HEK293 (cell line): ENCODE data around the gene PTPN4.

ENCODE experiments used
- CTCF ChIP-seq: fragments of 450-650 bp; formaldehyde crosslinking; IDR thresholded peaks from 2 replicates; pipeline ENCODE4 v1.5.1; 2016; ENCODE audit warnings: missing biosample characterization, missing genetic modification characterization
- FEZF1 ChIP-seq: fragments of 450-650 bp; formaldehyde crosslinking; IDR thresholded peaks from 2 replicates; pipeline ENCODE4 v1.5.1; 2016; ENCODE audit warnings: missing biosample characterization, missing genetic modification characterization
- ZNF266 ChIP-seq: fragments of 450-650 bp; formaldehyde crosslinking; IDR thresholded peaks from 2 replicates; pipeline ENCODE4 v1.5.1; 2016; ENCODE audit warnings: missing biosample characterization, missing genetic modification characterization, low read depth
- ZNF513 ChIP-seq: fragments of 450-650 bp; IDR thresholded peaks from 2 replicates; pipeline ENCODE4 v1.5.1; 2018; ENCODE audit warnings: missing biosample characterization, missing genetic modification characterization
- ZNF600 ChIP-seq: fragments of 450-650 bp; formaldehyde crosslinking; IDR thresholded peaks from 2 replicates; pipeline ENCODE4 v1.5.1; 2016; ENCODE audit warnings: missing biosample characterization, missing genetic modification characterization
- ZSCAN16 ChIP-seq: fragments of 450-650 bp; formaldehyde crosslinking; IDR thresholded peaks from 2 replicates; pipeline ENCODE4 v1.5.1; 2016; ENCODE audit warnings: missing biosample characterization, missing genetic modification characterization

GRCh38 chr2:119800376-119800902, 40.7 kb downstream of the PTPN4 start:
- TF ChIP-seq CTCF = no peak
- no peak for TF ChIP-seq ZSCAN16
- TF ChIP-seq ZNF513 (tag by site-specific recombination) = no peak
- no peak for TF ChIP-seq ZNF266 (tag by site-specific recombination)
- TF ChIP-seq FEZF1 (tag by site-specific recombination) = no peak
- TF ChIP-seq ZNF600 (tag by site-specific recombination) = no peak
